Ovary (tissue), 7 donors: ENCODE results near the gene CCR5AS.

Experiments used
- DNase-seq, 5 donors: peaks; one replicate each; pipeline ENCODE4 v3.0.0-alpha.2; 2019 to 2020
- H3K27ac ChIP-seq, 2 donors: fragments of 200-600 bp; one replicate each; pipeline versions ENCODE4 v1.5.1 to v1.8.0; 2019 to 2022
- H3K27me3 ChIP-seq: fragments of 200-600 bp; one replicate; pipeline ENCODE4 v1.8.0; 2022
- H3K36me3 ChIP-seq: fragments of 200-600 bp; sonication (generic); one replicate; pipeline ENCODE4 v1.5.1; 2019
- H3K4me1 ChIP-seq: one replicate; pipeline ENCODE4 v1.8.1; 2013; ENCODE audit warnings: mild to moderate bottlenecking, moderate library complexity; ENCODE audit not compliant: insufficient read depth
- H3K4me3 ChIP-seq: fragments of 200-600 bp; sonication (generic); one replicate; pipeline ENCODE4 v1.5.1; 2017
- H3K9me3 ChIP-seq, 2 donors: fragments of 200-600 bp in 1 of 2; sonication (generic) in 1 of 2; one replicate each; pipeline versions ENCODE4 v1.5.1 to v1.8.1; 2013 to 2019; ENCODE audit warnings: mild to moderate bottlenecking in 1 of 2, moderate library complexity in 1 of 2
- CTCF ChIP-seq, 3 donors: fragments of 450-650 bp in 2 of 3; fragments of 200-600 bp in 1 of 3; IDR thresholded peaks; one replicate each; pipeline versions ENCODE4 v1.5.1 to v1.8.0; 2016 to 2022; ENCODE audit warnings: antibody characterized with exemption in 3 of 3, mild to moderate bottlenecking in 1 of 3
- EP300 ChIP-seq: sonication (generic); formaldehyde crosslinking; IDR thresholded peaks from one replicate; pipeline ENCODE4 v1.6.1; 2017; ENCODE audit warnings: antibody characterized with exemption
- POLR2A ChIP-seq: fragments of 450-650 bp; IDR thresholded peaks from one replicate; pipeline ENCODE4 v1.6.1; 2017; ENCODE audit warnings: antibody characterized with exemption, mild to moderate bottlenecking, moderate library complexity
- WGBS, 3 donors: extraction: QIAGEN DNeasy Blood & Tissue Kit in 1 of 3; methylation state at CpG; one replicate each; pipeline versions ENCODE4 v1.1.5 to v1.1.7; 2013 to 2017; 5-methylcytosine and 5-hydroxymethylcytosine counted together
- intact Hi-C, 4 donors: fragments of 100-400 bp; cut with DNase I; formaldehyde crosslinking; loops; one replicate each; pipeline versions ENCODE4 v1.11.0 to v1.15.1; 2022 to 2023
- donor health status: DM: no; HTN: no; CAD: no; lungs with moderate emphysema.
- donor health status: DM: no; HTN: no; CAD: no.
- donor health status: Bipolar disorder and iron deficiency.
- donor health status: DM: no; HTN: no; CAD: no.
- donor health status: DM: yes; HTN: yes; CAD: no.

The CCR5AS gene

GRCh38 chr3:46353647-46354410 lies 53.0 kb downstream of the CCR5AS start, which contains the start of gene CCR2:
Gene CCR2, plus strand, starts transcription at chr3:46354111. Its CDS starts 3,417 bp downstream, at chr3:46357528.
- DNase-seq, result no peak
- Histone ChIP-seq H3K4me3 (no peak within 1 kb of the TSS), H3K36me3 (no peaks in the 10 kb centered on the region), H3K9me3 (no peaks in the 10 kb centered on the region), H3K27ac (no peak within 1 kb of the TSS), H3K4me1 (no peaks in the 10 kb centered on the region), H3K27me3 (no peaks in the 10 kb centered on the region)
- no peak for TF ChIP-seq EP300
- no peak for TF ChIP-seq CTCF (IDR thresholded peaks at IDR 0.05)
- TF ChIP-seq POLR2A, result no peak
- 62 to 74% (median 68%) methylated on average over 7 of the region's 7 CpGs for WGBS, 3 donors
- intact Hi-C loops, result no loop called here

GRCh38 chr3:46353090-46353489 lies 53.8 kb downstream of the CCR5AS start:
- 65 to 78% (median 71%) methylated on average over 4 of the region's 4 CpGs for WGBS, 3 donors
- no peaks in the 10 kb centered on the region for H3K4me1 ChIP-seq
- no peak overlapping the region for H3K27ac ChIP-seq
- no peak overlapping the region for H3K4me3 ChIP-seq
- no peaks in the 10 kb centered on the region for H3K27me3 ChIP-seq
- DNase-seq, result no peak
- no peaks in the 10 kb centered on the region for H3K36me3 ChIP-seq
- H3K9me3 ChIP-seq, result no peaks in the 10 kb centered on the region
- TF ChIP-seq EP300, result no peak
- no peak for TF ChIP-seq POLR2A
- no peak for TF ChIP-seq CTCF (IDR thresholded peaks at IDR 0.05)
- intact Hi-C loops, result no loop called here

- Histone ChIP-seq H3K9me3 (no peaks in the 10 kb centered on the region), H3K27ac (no peak overlapping the region), H3K4me3 (no peak overlapping the region), H3K36me3 (no peaks in the 10 kb centered on the region), H3K4me1 (no peaks in the 10 kb centered on the region), H3K27me3 (no peaks in the 10 kb centered on the region)
- no peak for TF ChIP-seq POLR2A
- no peak for TF ChIP-seq EP300
- no peak for TF ChIP-seq CTCF (IDR thresholded peaks at IDR 0.05)
- intact Hi-C loops, result no loop called here
- 63 to 78% (median 69%) methylated on average over 3 of the region's 3 CpGs for WGBS, 3 donors
- DNase-seq, result no peak
These were observed 55.2 kb downstream of the CCR5AS start for GRCh38 chr3:46351646-46352045.

GRCh38 chr3:46350262-46350565 lies 56.7 kb downstream of the CCR5AS start:
- intact Hi-C loops, result no loop called here
- TF ChIP-seq EP300, result no peak
- no peak for TF ChIP-seq POLR2A
- TF ChIP-seq CTCF (IDR thresholded peaks at IDR 0.05), result no peak

More at GRCh38 chr3:46350262-46350565, 56.7 kb downstream of the CCR5AS start:
- Histone ChIP-seq H3K9me3 (no peaks in the 10 kb centered on the region), H3K4me3 (no peak overlapping the region), H3K36me3 (no peaks in the 10 kb centered on the region), H3K4me1 (no peaks in the 10 kb centered on the region), H3K27ac (no peak overlapping the region), H3K27me3 (no peaks in the 10 kb centered on the region)
- no peak for DNase-seq
- 66 to 83% (median 79%) methylated on average over 1 of the region's 1 CpG for WGBS, 3 donors
